ENCODE data around the gene WASF2. TPM values are rescaled to one million over a fixed set of nuclear protein-coding genes. Genes with fewer than 3 reads are reported as not detected.

Gene WASF2
- total and polyA plus RNA-seq, 2 of the 13 experiments (the other 11 are each of a cell fraction or from before 2014, with no cell fraction given) = 10.4 to 27.7 TPM

GRCh38 chr1:27489973-27490741 is at the start of gene WASF2 (continued):
- TF ChIP-seq, protein P1, sequence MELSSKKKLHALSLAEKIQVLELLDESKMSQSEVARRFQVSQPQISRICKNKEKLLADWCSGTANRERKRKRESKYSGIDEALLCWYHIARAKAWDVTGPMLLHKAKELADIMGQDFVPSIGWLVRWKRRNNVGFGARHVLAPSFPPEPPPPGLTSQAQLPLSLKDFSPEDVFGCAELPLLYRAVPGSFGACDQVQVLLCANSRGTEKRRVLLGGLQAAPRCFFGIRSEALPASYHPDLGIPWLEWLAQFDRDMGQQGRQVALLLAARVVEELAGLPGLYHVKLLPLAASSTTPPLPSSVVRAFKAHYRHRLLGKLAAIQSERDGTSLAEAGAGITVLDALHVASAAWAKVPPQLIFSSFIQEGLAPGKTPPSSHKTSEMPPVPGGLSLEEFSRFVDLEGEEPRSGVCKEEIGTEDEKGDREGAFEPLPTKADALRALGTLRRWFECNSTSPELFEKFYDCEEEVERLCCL (CRISPR knock-in tag; IDR thresholded peaks at IDR 0.05; ENCODE audit: borderline replicate concordance) = no peak
- TF ChIP-seq ZBTB1 (CRISPR knock-in tag; IDR thresholded peaks at IDR 0.05; ENCODE audit: borderline replicate concordance) (no peak), ZNF143 (CRISPR knock-in tag; IDR thresholded peaks at IDR 0.05) (peak; percentile 11; the same call in 1 of the 2 replicates), ZNF772 (CRISPR knock-in tag; IDR thresholded peaks at IDR 0.05) (no peak), PLRG1 (conservative IDR thresholded peaks at IDR 0.05) (no peak), ZNF557 (CRISPR knock-in tag; IDR thresholded peaks at IDR 0.05) (no peak), NR2F1 (CRISPR knock-in tag; IDR thresholded peaks at IDR 0.05) (no peak), PAX8 (CRISPR knock-in tag; IDR thresholded peaks at IDR 0.05; ENCODE audit: borderline replicate concordance) (no peak), ZNF563 (CRISPR knock-in tag; IDR thresholded peaks at IDR 0.05) (peak; percentile 71), SALL2 (CRISPR knock-in tag; IDR thresholded peaks at IDR 0.05) (no peak; the same call in 1 of the 2 replicates), RORA (CRISPR knock-in tag; IDR thresholded peaks at IDR 0.05) (no peak), SP5 (CRISPR knock-in tag; IDR thresholded peaks at IDR 0.05; ENCODE audit: borderline replicate concordance, low read depth) (peak; percentile 46; the same call in 1 of the 2 replicates), ZNF335 (CRISPR knock-in tag; IDR thresholded peaks at IDR 0.05) (no peak), SNRNP70 (IDR thresholded peaks at IDR 0.05; ENCODE audit: low read depth, low read length) (0 out of 2 replicates have a peak, but pooled peaks have one; percentile 76), CENPX (CRISPR knock-in tag; IDR thresholded peaks at IDR 0.05) (no peak), SOX13 (IDR thresholded peaks at IDR 0.05) (no peak), SOX13 (CRISPR knock-in tag; conservative IDR thresholded peaks at IDR 0.05 in 1 of 2, IDR thresholded peaks at IDR 0.05 in 1 of 2) (no peak), ZNF558 (CRISPR knock-in tag; IDR thresholded peaks at IDR 0.05; ENCODE audit: borderline replicate concordance) (no peak), HNF1A (IDR thresholded peaks at IDR 0.05; ENCODE audit: low read depth) (no peak), HNF1A (CRISPR knock-in tag; IDR thresholded peaks at IDR 0.05; ENCODE audit: borderline replicate concordance) (0 out of 2 replicates have a peak, but pooled peaks have one; percentile 35), KDM6A (CRISPR knock-in tag; IDR thresholded peaks at IDR 0.05; ENCODE audit: low read depth) (no peak), MYNN (CRISPR knock-in tag; IDR thresholded peaks at IDR 0.05; ENCODE audit: low read depth) (no peak), NR3C1 (CRISPR knock-in tag; IDR thresholded peaks at IDR 0.05) (no peak), ZNF780A (CRISPR knock-in tag; IDR thresholded peaks at IDR 0.05) (no peak)
- TF ChIP-seq, protein P2, sequence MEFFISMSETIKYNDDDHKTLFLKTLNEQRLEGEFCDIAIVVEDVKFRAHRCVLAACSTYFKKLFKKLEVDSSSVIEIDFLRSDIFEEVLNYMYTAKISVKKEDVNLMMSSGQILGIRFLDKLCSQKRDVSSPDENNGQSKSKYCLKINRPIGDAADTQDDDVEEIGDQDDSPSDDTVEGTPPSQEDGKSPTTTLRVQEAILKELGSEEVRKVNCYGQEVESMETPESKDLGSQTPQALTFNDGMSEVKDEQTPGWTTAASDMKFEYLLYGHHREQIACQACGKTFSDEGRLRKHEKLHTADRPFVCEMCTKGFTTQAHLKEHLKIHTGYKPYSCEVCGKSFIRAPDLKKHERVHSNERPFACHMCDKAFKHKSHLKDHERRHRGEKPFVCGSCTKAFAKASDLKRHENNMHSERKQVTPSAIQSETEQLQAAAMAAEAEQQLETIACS (CRISPR knock-in tag; IDR thresholded peaks at IDR 0.05) = no peak
